HepG2 (cell line): Measurements from ENCODE around the gene KRTAP20-4. TPM values are rescaled to one million over a fixed set of nuclear protein-coding genes. Genes with fewer than 3 reads are reported as not detected.

Experiments
- ATAC-seq: fragments of 200-7000 bp; cut with Tn5 transposase; 3 replicates; pipeline ENCODE4 v1.9.1; 2020; ENCODE audit warnings: mild to moderate bottlenecking, moderate library complexity
- BruUV-seq: library from RNA; stranded (reverse); fragments of 400-500 nt; replicated peaks from 2 replicates; lab custom pipeline; 2021; lab: Mats Ljungman, UMichigan
- CTCF ChIA-PET: fragments of 300-600 bp; formaldehyde crosslinking; extraction: SDS; loops from one replicate; lab custom pipeline; 2021; ENCODE audit warnings: low total read pairs, inconsistent platforms, low intra/inter-chr PET ratio; lab: Yijun Ruan, JAX
- POLR2A ChIA-PET: fragments of 350-600 bp; sonication (Branson Sonifier 250); formaldehyde crosslinking; loops from one replicate; lab custom pipeline; 2020; ENCODE audit warnings: antibody characterized with exemption, inconsistent platforms; lab: Yijun Ruan, JAX
- DNase-seq: peaks from one replicate; pipeline ENCODE4 v3.0.0-alpha.2; 2015; ENCODE audit warnings: low spot score
- FAIRE-seq: peaks from 3 replicates; lab custom pipeline; 2011; peaks lifted over from hg19 to GRCh38; lab: Jason Lieb, UNC
- H2AFZ ChIP-seq: one replicate; pipeline ENCODE4 v1.6.1; 2011; ENCODE audit warnings: low read length, inconsistent platforms
- H3K27ac ChIP-seq: fragments of 300-600 bp; 3 replicates; pipeline ENCODE4 v1.8.0; 2011; ENCODE audit warnings: mixed run types, mild to moderate bottlenecking, mixed read lengths, low read length, inconsistent platforms; ENCODE audit not compliant: insufficient read depth; ENCODE audit errors: extremely low read length
- H3K27me3 ChIP-seq, 2 experiments: fragments of 200-600 bp in 1 of 2; 2 replicates in 1 of 2; 3 replicates in 1 of 2; pipeline versions ENCODE4 v1.6.0 to v1.8.0; 2011; ENCODE audit warnings: low read length in 2 of 2, mild to moderate bottlenecking in 2 of 2, moderate library complexity in 2 of 2, inconsistent platforms in 1 of 2; ENCODE audit not compliant: insufficient read depth in 2 of 2, control insufficient read depth in 1 of 2
- H3K36me3 ChIP-seq, 2 experiments: fragments of 200-600 bp in 1 of 2; replicated peaks in 1 of 2; 2 replicates in 1 of 2; 3 replicates in 1 of 2; pipeline versions ENCODE4 v1.5.1 to v1.8.0; 2011; ENCODE audit warnings: low read length in 2 of 2, inconsistent platforms in 1 of 2; ENCODE audit not compliant: insufficient read depth in 2 of 2, control insufficient read depth in 1 of 2
- H3K4me1 ChIP-seq: 2 replicates; pipeline ENCODE4 v1.5.1; 2012; ENCODE audit warnings: low read length, inconsistent platforms; ENCODE audit not compliant: insufficient read depth
- H3K4me2 ChIP-seq: 2 replicates; pipeline ENCODE4 v1.6.0; 2011; ENCODE audit warnings: low read depth, low read length, inconsistent platforms
- H3K4me3 ChIP-seq, 3 experiments: fragments of 200-600 bp in 1 of 3; sonication (generic), shearing (Covaris generic) in 1 of 3; replicated peaks in 1 of 3; 2 replicates each; pipeline ENCODE4 v1.5.1; 2011 to 2016; ENCODE audit warnings: low read length in 3 of 3, inconsistent platforms in 2 of 3, low read depth in 2 of 3, mild to moderate bottlenecking in 2 of 3, control low read depth in 1 of 3, mixed read lengths in 1 of 3; ENCODE audit not compliant: insufficient read depth in 1 of 3
- H3K79me2 ChIP-seq: one replicate; pipeline ENCODE4 v1.6.1; 2011; ENCODE audit warnings: low read length, inconsistent platforms; ENCODE audit not compliant: insufficient read depth
- H3K9ac ChIP-seq: 2 replicates; pipeline ENCODE4 v1.6.0; 2011; ENCODE audit warnings: mild to moderate bottlenecking, low read depth, low read length, inconsistent platforms; ENCODE audit not compliant: insufficient read depth
- H3K9me3 ChIP-seq: 2 replicates; pipeline ENCODE4 v1.5.1; 2012; ENCODE audit warnings: mild to moderate bottlenecking, low read length
- H4K20me1 ChIP-seq: 2 replicates; pipeline ENCODE4 v1.6.0; 2011; ENCODE audit warnings: inconsistent platforms, mild to moderate bottlenecking, low read length, moderate library complexity; ENCODE audit not compliant: insufficient read depth
- BCL3 ChIP-seq: sonication (generic); formaldehyde crosslinking; IDR thresholded peaks from 2 replicates; pipeline ENCODE4 v1.5.1; 2020; ENCODE audit warnings: mild to moderate bottlenecking, missing genetic modification reagents, moderate library complexity
- DRAP1 ChIP-seq: IDR thresholded peaks from 2 replicates; pipeline ENCODE4 v1.6.1; 2016; ENCODE audit warnings: missing genetic modification reagents, missing compliant biosample characterization
- MTA3 ChIP-seq: sonication (generic); formaldehyde crosslinking; IDR thresholded peaks from 2 replicates; pipeline ENCODE4 v1.4.0; 2020; ENCODE audit warnings: missing genetic modification reagents
- ZNF10 ChIP-seq: sonication (generic); formaldehyde crosslinking; IDR thresholded peaks from 2 replicates; pipeline ENCODE4 v1.4.0; 2020; ENCODE audit warnings: mild to moderate bottlenecking, low read depth, missing genetic modification reagents, borderline replicate concordance
- WGBS: methylation state at CpG from one replicate; pipeline ENCODE4 v1.1.6; 2017; ENCODE audit warnings: low lambda C conversion rate; 5-methylcytosine and 5-hydroxymethylcytosine counted together
- in situ Hi-C: cut with HindIII; loops from 2 replicates; pipeline ENCODE4 v1.10.0; 2017; ENCODE audit warnings: low pct_unique_long_range_greater_than_20kb; ENCODE audit not compliant: extremely low pct_ligation_motif_present
- intact Hi-C: fragments of 100-400 bp; cut with micrococcal nuclease; formaldehyde crosslinking; loops from one replicate; pipeline ENCODE4 v1.10.0; 2022; ENCODE audit not compliant: unreplicated experiment
- polyA plus RNA-seq, 8 experiments: library from polyadenylated mRNA; depleted of rRNA in 3 of 8; stranded (reverse) in 7 of 8; unstranded in 1 of 8; fragments of >200 nt; fragmentation: Illumina TruSeq in 4 of 8; extraction: Trizol in 4 of 8; gene quantifications; 2 replicates each; pipeline versions ENCODE4 v1.2.1 to v1.2.3, GENCODE V29; 2011 to 2016; ENCODE audit warnings: low read depth in 4 of 8, missing spikeins in 1 of 8, mixed read lengths in 1 of 8; ENCODE audit not compliant: insufficient read depth in 1 of 8
- total RNA-seq, 5 experiments: library from RNA; depleted of rRNA; stranded (reverse); fragments of >200 nt; fragmentation: Illumina TruSeq; extraction: Trizol; gene quantifications; 2 replicates each; pipeline ENCODE4 v1.2.3, GENCODE V29; 2016; ENCODE audit warnings: low read depth in 1 of 5
- TF ChIP-seq, protein P1 (sequence below): sonication (generic); formaldehyde crosslinking; IDR thresholded peaks from 2 replicates; pipeline ENCODE4 v1.8.0; 2022; ENCODE audit warnings: low read depth, missing genetic modification reagents

The KRTAP20-4 gene
- total and polyA plus RNA-seq, 2 of the 13 experiments (the other 11 are each of a cell fraction or from before 2014, with no cell fraction given) = not detected

GRCh38 chr21:30580132-30580531 lies 40.3 kb upstream of the KRTAP20-4 start (continued):
- TF ChIP-seq BCL3 = no peak

DNA sequence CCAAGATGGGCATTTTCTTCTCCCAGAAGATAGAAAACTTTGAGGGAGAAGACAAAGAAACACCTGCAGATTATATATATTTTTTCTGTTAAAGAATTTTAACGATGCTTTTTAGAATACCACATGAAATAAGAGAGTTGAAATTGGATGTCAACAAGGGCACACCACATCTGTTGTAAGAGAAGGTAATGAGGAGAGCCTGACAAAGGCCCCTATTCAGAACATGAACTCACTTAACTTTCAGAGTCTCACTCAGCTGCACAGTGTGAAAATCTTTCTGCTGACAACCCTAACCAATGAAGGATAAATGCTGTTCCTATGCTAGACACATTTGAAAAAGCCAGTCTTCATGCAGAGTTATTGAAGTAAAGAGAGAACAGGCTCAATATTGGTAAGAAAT lies 37.6 kb upstream of the KRTAP20-4 start:
- no peak overlapping the region for H3K9ac ChIP-seq
- POLR2A ChIA-PET = no interaction called here
- H3K4me1 ChIP-seq = no peaks in the 10 kb centered on the region
- intact Hi-C loops = no loop called here
- BruUV-seq = no TSS peak
- H3K27me3 ChIP-seq = no peaks in the 10 kb centered on the region
- in situ Hi-C loops = no loop called here
- CTCF ChIA-PET = no interaction called here
- H3K79me2 ChIP-seq = no peaks in the 10 kb centered on the region
- ATAC-seq (no peak), FAIRE-seq (no peak)
- no peak overlapping the region for H3K4me3 ChIP-seq
- peaks cover 76% of the 10 kb centered on the region for H3K9me3 ChIP-seq
- no peak overlapping the region for H3K27ac ChIP-seq
- no peak overlapping the region for H2AFZ ChIP-seq
- H3K4me2 ChIP-seq = no peak overlapping the region
- WGBS = 0% methylated on average over 1 of the region's 1 CpG
- TF ChIP-seq MTA3 (CRISPR knock-in tag) = no peak
- TF ChIP-seq DRAP1 = no peak
- no peak for TF ChIP-seq ZNF10 (CRISPR knock-in tag)
- TF ChIP-seq, protein P1, sequence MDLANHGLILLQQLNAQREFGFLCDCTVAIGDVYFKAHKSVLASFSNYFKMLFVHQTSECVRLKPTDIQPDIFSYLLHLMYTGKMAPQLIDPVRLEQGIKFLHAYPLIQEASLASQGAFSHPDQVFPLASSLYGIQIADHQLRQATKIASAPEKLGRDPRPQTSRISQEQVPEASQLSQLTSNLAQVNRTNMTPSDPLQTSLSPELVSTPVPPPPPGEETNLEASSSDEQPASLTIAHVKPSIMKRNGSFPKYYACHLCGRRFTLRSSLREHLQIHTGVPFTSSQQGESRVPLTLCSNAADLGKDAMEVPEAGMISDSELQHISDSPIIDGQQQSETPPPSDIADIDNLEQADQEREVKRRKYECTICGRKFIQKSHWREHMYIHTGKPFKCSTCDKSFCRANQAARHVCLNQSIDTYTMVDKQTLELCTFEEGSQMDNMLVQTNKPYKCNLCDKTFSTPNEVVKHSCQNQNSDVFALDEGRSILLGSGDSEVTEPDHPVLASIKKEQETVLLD = no peak
- TF ChIP-seq, all 625 proteins: peak for 0
- DNase-seq = no peak
- Histone ChIP-seq H3K36me3 (no peaks in the 10 kb centered on the region), H4K20me1 (no peaks in the 10 kb centered on the region)
